HEK293 (cell line): ENCODE results near the gene WDR73.

Experiments used
- CTCF ChIA-PET: fragments of 350-600 bp; formaldehyde crosslinking; extraction: SDS; loops from one replicate; lab custom pipeline; 2021; ENCODE audit warnings: antibody characterized with exemption; lab: Yijun Ruan, JAX
- POLR2A ChIA-PET: fragments of 300-600 bp; formaldehyde crosslinking; extraction: SDS; loops from one replicate; lab custom pipeline; 2020; ENCODE audit warnings: antibody characterized with exemption, inconsistent platforms; lab: Yijun Ruan, JAX
- H3K27ac ChIP-seq: fragments of 200-500 bp; sonication (Bioruptor generic); 2 replicates; pipeline ENCODE4 v1.5.1; 2014; ENCODE audit warnings: low read depth, low read length, control low read depth, inconsistent platforms; ENCODE audit errors: extremely low read depth
- H3K36me3 ChIP-seq, 2 experiments: fragments of 200-500 bp in 1 of 2; sonication (Bioruptor generic) in 1 of 2; 1 replicate in 1 of 2; 2 replicates in 1 of 2; pipeline ENCODE4 v1.5.1; 2014 to 2017; ENCODE audit warnings: inconsistent platforms in 2 of 2, low read length in 2 of 2; ENCODE audit not compliant: control insufficient read depth in 2 of 2, insufficient read depth in 1 of 2
- H3K4me1 ChIP-seq: fragments of 200-500 bp; sonication (Bioruptor generic); 2 replicates; pipeline ENCODE4 v1.5.1; 2014; ENCODE audit warnings: mild to moderate bottlenecking, low read length, inconsistent platforms; ENCODE audit not compliant: control insufficient read depth, insufficient read depth
- H3K4me3 ChIP-seq: 2 replicates; pipeline ENCODE4 v1.5.1; 2011; ENCODE audit warnings: low read depth, mild to moderate bottlenecking, control low read depth, low read length, moderate library complexity
- H3K9me3 ChIP-seq: fragments of 200-500 bp; sonication (Bioruptor generic); 2 replicates; pipeline ENCODE4 v1.5.1; 2014; ENCODE audit warnings: low read depth, low read length, inconsistent platforms; ENCODE audit not compliant: control insufficient read depth, insufficient read depth
- GLI4 ChIP-seq: fragments of 450-650 bp; formaldehyde crosslinking; IDR thresholded peaks from 2 replicates; pipeline ENCODE4 v1.5.1; 2016; ENCODE audit warnings: missing biosample characterization, missing genetic modification characterization
- KLF16 ChIP-seq: fragments of 450-650 bp; formaldehyde crosslinking; IDR thresholded peaks from 2 replicates; pipeline ENCODE4 v1.5.1; 2017; ENCODE audit warnings: missing biosample characterization, missing genetic modification characterization
- KLF8 ChIP-seq: fragments of 450-650 bp; formaldehyde crosslinking; IDR thresholded peaks from 2 replicates; pipeline ENCODE4 v1.5.1; 2016; ENCODE audit warnings: missing biosample characterization, missing genetic modification characterization
- PRDM1 ChIP-seq: fragments of 450-650 bp; formaldehyde crosslinking; IDR thresholded peaks from 2 replicates; pipeline ENCODE4; 2016; ENCODE audit warnings: missing biosample characterization, missing genetic modification characterization
- REPIN1 ChIP-seq: fragments of 450-650 bp; formaldehyde crosslinking; IDR thresholded peaks from 2 replicates; pipeline ENCODE4 v1.5.1; 2017; ENCODE audit warnings: missing biosample characterization, missing genetic modification characterization, low read depth
- SALL2 ChIP-seq: fragments of 450-650 bp; formaldehyde crosslinking; IDR thresholded peaks from 2 replicates; pipeline ENCODE4 v1.5.0; 2017; ENCODE audit warnings: missing biosample characterization, mild to moderate bottlenecking, missing genetic modification characterization, borderline replicate concordance
- WT1 ChIP-seq: fragments of 450-650 bp; formaldehyde crosslinking; IDR thresholded peaks from 2 replicates; pipeline ENCODE4 v1.5.1; 2016; ENCODE audit warnings: missing biosample characterization, missing genetic modification characterization
- ZBTB8A ChIP-seq: fragments of 450-650 bp; formaldehyde crosslinking; IDR thresholded peaks from 2 replicates; pipeline ENCODE4 v1.5.1; 2016; ENCODE audit warnings: missing biosample characterization, missing genetic modification characterization
- ZNF155 ChIP-seq: fragments of 450-650 bp; formaldehyde crosslinking; IDR thresholded peaks from 2 replicates; pipeline ENCODE4 v1.5.1; 2016; ENCODE audit warnings: missing biosample characterization, missing genetic modification characterization
- ZNF16 ChIP-seq: fragments of 450-650 bp; formaldehyde crosslinking; IDR thresholded peaks from 2 replicates; pipeline ENCODE4 v1.5.1; 2016; ENCODE audit warnings: low read depth, missing biosample characterization, missing genetic modification characterization
- ZNF341 ChIP-seq: fragments of 450-650 bp; formaldehyde crosslinking; IDR thresholded peaks from 2 replicates; pipeline ENCODE4; 2016; ENCODE audit warnings: low read depth, missing biosample characterization, missing genetic modification characterization
- ZNF366 ChIP-seq: fragments of 450-650 bp; formaldehyde crosslinking; conservative IDR thresholded peaks from 2 replicates; pipeline ENCODE4 v1.5.1; 2016; ENCODE audit warnings: missing biosample characterization, missing genetic modification characterization
- ZNF394 ChIP-seq: fragments of 450-650 bp; formaldehyde crosslinking; IDR thresholded peaks from 2 replicates; pipeline ENCODE4 v1.5.1; 2016; ENCODE audit warnings: missing biosample characterization, missing genetic modification characterization, mild to moderate bottlenecking, moderate library complexity, borderline replicate concordance
- ZNF433 ChIP-seq: fragments of 450-650 bp; formaldehyde crosslinking; IDR thresholded peaks from 2 replicates; pipeline ENCODE4 v1.5.1; 2016; ENCODE audit warnings: missing biosample characterization, missing genetic modification characterization, low read depth
- ZNF501 ChIP-seq: fragments of 450-650 bp; formaldehyde crosslinking; IDR thresholded peaks from 2 replicates; pipeline ENCODE4 v1.5.1; 2016; ENCODE audit warnings: missing biosample characterization, missing genetic modification characterization
- ZNF518A ChIP-seq: fragments of 450-650 bp; formaldehyde crosslinking; conservative IDR thresholded peaks from 2 replicates; pipeline ENCODE4 v1.5.1; 2016; ENCODE audit warnings: low read depth, missing biosample characterization, missing genetic modification characterization
- ZNF521 ChIP-seq: fragments of 450-650 bp; formaldehyde crosslinking; IDR thresholded peaks from 2 replicates; pipeline ENCODE4 v1.5.1; 2017; ENCODE audit warnings: missing biosample characterization, mild to moderate bottlenecking, missing genetic modification characterization
- ZNF658 ChIP-seq: fragments of 450-650 bp; formaldehyde crosslinking; IDR thresholded peaks from 2 replicates; pipeline ENCODE4; 2016; ENCODE audit warnings: missing biosample characterization, missing genetic modification characterization
- ZNF660 ChIP-seq: fragments of 450-650 bp; IDR thresholded peaks from 2 replicates; pipeline ENCODE4 v1.5.1; 2018; ENCODE audit warnings: missing biosample characterization, mild to moderate bottlenecking, missing genetic modification characterization
- ZNF785 ChIP-seq: fragments of 450-650 bp; formaldehyde crosslinking; IDR thresholded peaks from 2 replicates; pipeline ENCODE4 v1.5.1; 2016; ENCODE audit warnings: missing biosample characterization, missing genetic modification characterization
- TF ChIP-seq, protein P1 (sequence below): fragments of 450-650 bp; IDR thresholded peaks from 2 replicates; pipeline ENCODE4 v1.5.1; 2018; ENCODE audit warnings: missing biosample characterization, missing genetic modification characterization
- TF ChIP-seq, protein P2 (sequence below): fragments of 450-650 bp; formaldehyde crosslinking; IDR thresholded peaks from 2 replicates; pipeline ENCODE4 v1.5.1; 2016; ENCODE audit warnings: missing biosample characterization, missing genetic modification characterization
- TF ChIP-seq, protein P3 (sequence below): fragments of 450-650 bp; formaldehyde crosslinking; IDR thresholded peaks from 2 replicates; pipeline ENCODE4 v1.5.1; 2016; ENCODE audit warnings: missing biosample characterization, missing genetic modification characterization

Gene WDR73

DNA sequence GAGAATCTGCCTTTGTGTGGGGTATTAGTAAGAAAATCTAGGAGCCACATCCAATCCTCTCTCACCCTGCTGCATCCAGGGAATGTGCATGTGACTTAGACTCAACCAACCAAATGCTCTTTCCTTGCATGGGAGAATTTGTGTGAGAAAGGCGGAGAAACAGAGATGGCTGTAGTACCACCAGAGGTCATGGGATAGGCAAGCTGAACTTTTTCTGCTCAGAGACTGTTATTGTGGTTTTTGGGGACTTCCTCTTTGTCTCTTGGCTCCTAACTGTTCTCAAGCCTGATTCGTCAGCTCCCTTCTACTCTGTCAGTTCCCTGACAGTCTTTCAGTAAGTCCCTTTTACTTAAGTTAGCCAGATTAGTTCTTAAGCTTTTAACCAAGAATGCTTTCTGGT, 55.8 kb downstream of the WDR73 start:
- ChIA-PET CTCF (interaction anchor here (0.7 to 3.8 kb wide), 30 partner anchors 8 to 510 kb away, joined by 3 to 29 read pairs (median 5); partner anchors contain the start of gene WDR73), POLR2A (interaction anchor here (0.6 to 1.6 kb wide), 2 partner anchors 102 to 118 kb away, joined by 4 to 7 read pairs; partner anchors contain the start of gene SEC11A)
- no peak for TF ChIP-seq WT1 (tag by site-specific recombination)
- TF ChIP-seq KLF16 (tag by site-specific recombination) = no peak
- no peak for TF ChIP-seq REPIN1
- TF ChIP-seq ZNF501 (tag by site-specific recombination) = no peak
- no peak for TF ChIP-seq ZNF660 (tag by site-specific recombination)
- no peak for TF ChIP-seq ZNF658 (tag by site-specific recombination)
- no peak for TF ChIP-seq ZNF433 (tag by site-specific recombination)
- no peak for TF ChIP-seq ZBTB8A
- no peak for TF ChIP-seq ZNF341 (tag by site-specific recombination)
- no peak for TF ChIP-seq ZNF16
- TF ChIP-seq KLF8 (tag by site-specific recombination) = no peak
- no peak for TF ChIP-seq SALL2
- TF ChIP-seq, protein P1, sequence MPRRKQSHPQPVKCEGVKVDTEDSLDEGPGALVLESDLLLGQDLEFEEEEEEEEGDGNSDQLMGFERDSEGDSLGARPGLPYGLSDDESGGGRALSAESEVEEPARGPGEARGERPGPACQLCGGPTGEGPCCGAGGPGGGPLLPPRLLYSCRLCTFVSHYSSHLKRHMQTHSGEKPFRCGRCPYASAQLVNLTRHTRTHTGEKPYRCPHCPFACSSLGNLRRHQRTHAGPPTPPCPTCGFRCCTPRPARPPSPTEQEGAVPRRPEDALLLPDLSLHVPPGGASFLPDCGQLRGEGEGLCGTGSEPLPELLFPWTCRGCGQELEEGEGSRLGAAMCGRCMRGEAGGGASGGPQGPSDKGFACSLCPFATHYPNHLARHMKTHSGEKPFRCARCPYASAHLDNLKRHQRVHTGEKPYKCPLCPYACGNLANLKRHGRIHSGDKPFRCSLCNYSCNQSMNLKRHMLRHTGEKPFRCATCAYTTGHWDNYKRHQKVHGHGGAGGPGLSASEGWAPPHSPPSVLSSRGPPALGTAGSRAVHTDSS (tag by site-specific recombination) = no peak
- TF ChIP-seq, protein P2, sequence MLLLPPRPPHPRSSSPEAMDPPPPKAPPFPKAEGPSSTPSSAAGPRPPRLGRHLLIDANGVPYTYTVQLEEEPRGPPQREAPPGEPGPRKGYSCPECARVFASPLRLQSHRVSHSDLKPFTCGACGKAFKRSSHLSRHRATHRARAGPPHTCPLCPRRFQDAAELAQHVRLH (tag by site-specific recombination) = no peak
- Histone ChIP-seq H3K4me1 (peaks cover 16% of the 10 kb centered on the region; the same call in 1 of the 2 replicates), H3K36me3 (no peaks in the 10 kb centered on the region; a peak in 1 of 3 replicates), H3K9me3 (no peaks in the 10 kb centered on the region), H3K4me3 (no peak overlapping the region), H3K27ac (no peak overlapping the region)

DNA sequence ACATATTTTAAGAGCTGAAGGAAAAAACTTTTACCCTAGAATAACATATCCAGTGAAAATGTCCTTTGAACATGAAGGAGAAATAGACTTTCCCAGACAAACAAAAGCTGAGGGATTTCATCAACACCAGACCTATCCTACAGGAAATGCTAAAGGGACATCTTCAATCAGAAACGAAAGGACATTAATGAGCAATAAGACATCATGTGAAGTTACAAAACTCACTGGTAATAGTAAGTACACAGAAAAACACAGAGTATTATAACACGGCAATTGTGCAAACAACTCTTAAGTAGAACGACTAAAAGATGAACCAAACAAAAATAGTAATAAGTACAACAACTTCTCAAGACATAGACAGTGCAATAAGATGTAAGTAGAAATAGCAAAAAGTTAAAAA, 56.8 kb downstream of the WDR73 start:
- ChIA-PET POLR2A (interaction anchor here (1.6 kb wide), 1 partner anchor 119 kb away, joined by 4 read pairs; the partner anchor contains the start of gene SEC11A), CTCF (interaction anchor here (0.6 to 3.4 kb wide), 10 partner anchors 9 to 448 kb away, joined by 3 to 21 read pairs (median 4); partner anchors contain the start of gene WDR73)
- TF ChIP-seq ZNF155 (tag by site-specific recombination) (no peak), PRDM1 (0 out of 2 replicates have a peak, but pooled peaks have one; percentile 26)
- Histone ChIP-seq H3K9me3 (no peaks in the 10 kb centered on the region), H3K4me3 (no peak overlapping the region), H3K36me3 (no peaks in the 10 kb centered on the region; a peak in 1 of 3 replicates), H3K27ac (no peak overlapping the region), H3K4me1 (peaks cover 8% of the 10 kb centered on the region; the same call in 1 of the 2 replicates)

DNA sequence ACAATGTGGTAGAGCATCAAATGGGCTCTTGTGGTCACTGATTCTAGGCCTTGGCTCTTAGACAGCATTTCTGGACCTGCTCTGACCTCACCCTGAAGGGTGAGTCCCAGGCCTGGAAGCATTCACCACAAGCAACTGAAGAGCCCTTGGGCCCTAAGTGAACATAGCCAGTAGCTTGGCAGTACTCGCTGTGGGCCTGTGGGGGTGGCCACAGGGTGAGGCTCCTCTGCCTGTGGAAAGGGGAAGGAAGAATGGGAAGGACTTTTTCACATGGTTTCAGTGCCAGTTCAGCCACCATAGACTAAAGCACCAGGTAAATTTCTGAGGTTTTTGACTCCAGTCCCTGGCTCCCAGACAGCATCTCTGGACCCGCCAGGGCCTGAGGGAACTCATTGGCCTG, 58.4 kb downstream of the WDR73 start:
- Histone ChIP-seq H3K4me1 (no peaks in the 10 kb centered on the region), H3K4me3 (no peak overlapping the region), H3K9me3 (no peaks in the 10 kb centered on the region), H3K36me3 (no peaks in the 10 kb centered on the region), H3K27ac (no peak overlapping the region)
- no peak for TF ChIP-seq ZNF518A
- no peak for TF ChIP-seq ZNF394 (tag by site-specific recombination)
- TF ChIP-seq GLI4 = no peak
- TF ChIP-seq ZNF785 = no peak
- TF ChIP-seq ZNF521 (tag by site-specific recombination) = no peak
- TF ChIP-seq ZNF366 (tag by site-specific recombination) = no peak
- TF ChIP-seq, protein P3, sequence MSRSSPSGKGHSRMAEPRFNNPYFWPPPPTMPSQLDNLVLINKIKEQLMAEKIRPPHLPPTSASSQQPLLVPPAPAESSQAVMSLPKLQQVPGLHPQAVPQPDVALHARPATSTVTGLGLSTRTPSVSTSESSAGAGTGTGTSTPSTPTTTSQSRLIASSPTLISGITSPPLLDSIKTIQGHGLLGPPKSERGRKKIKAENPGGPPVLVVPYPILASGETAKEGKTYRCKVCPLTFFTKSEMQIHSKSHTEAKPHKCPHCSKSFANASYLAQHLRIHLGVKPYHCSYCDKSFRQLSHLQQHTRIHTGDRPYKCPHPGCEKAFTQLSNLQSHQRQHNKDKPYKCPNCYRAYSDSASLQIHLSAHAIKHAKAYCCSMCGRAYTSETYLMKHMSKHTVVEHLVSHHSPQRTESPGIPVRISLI (tag by site-specific recombination) = no peak
- ChIA-PET CTCF (no interaction called here), POLR2A (no interaction called here)
